Measurements from ENCODE around the gene PPTC7.
"Not testable (repeated sequence)": the region's sequence is repeated elsewhere in the genome, so short reads cannot be mapped to it uniquely, and the experiment has no call there.

Gene PPTC7

DNA sequence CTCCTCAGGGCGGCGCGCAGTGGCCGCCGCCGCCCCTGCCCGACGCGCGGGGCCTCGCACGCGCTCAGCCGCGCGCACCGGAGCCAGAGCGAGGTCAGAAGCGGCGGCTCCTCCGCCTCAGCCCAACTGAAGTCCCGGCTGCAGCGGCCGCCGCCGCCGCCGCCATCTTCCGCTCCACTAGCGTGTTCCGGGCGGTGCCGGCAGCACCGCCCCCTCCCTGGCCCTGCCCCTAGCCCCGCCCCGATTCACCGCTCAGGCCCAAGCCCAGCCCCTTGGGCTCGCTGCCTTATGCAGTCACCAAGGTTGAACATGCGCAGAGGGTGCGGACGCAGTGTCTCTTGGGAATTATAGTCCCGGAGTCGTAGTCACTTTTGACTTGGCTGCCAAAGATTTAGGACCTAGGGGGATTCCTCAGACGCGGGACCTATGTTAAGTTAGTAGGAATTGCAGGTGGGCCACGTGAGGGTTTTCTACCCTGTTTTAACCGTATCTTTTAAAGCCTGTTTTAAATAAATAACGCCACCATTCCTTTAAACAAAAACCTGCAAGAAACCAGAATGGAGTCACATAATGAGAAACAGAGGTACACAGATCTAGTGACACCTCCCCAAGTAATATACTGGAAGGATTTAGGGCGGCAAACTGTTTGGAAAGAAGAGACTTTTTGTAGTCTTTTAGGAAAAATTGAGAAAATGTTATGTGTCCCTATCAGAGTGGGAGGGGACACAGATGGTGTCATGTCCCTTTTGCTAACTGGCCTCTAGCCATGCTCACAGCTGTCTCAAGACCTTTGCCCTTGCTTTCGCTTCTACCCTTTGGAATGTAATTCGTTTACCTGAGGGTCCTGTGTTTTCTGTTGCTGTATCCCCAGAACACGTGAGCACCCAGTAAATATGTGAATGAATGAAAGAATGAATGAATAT is at the start of gene PPTC7:
PPTC7 (minus strand) TSS at position 182 of the 923 bp plus-strand sequence. CDS start 287 bp downstream, outside the sequence.
- DNase-seq (ENCODE audit: low read depth) = peak; percentile 96

DNA sequence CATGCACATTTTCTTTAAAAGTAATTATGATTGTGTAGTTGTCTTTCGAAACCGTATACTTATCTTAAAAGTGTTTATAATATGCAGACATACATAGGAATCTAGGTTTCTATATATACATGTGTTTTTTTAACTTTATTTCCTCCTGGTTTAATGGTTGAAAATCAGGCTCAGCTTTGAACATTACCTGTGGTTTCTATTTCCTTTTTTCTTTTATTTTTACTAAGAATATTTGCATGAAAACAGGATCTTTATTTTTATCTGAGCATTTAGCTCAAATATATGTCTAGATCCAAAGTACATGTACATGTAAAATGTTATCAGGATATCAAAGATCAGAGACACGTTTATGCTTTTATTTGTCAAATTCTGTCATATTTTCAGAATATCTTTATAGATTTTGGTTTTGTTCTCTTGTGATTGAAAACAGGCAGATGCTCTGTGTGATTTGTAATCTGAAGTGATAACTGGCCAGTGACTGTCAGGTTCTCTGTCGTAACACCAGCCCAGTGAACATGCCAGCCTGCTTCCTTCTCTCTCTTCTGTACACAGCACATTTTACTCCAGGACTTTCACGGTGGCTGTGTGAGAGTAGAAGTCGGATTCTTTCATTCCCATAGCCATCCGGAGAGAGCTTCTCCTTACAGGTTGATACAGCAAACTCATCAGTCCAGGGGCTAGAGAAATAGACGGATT is 44.5 kb upstream of the PPTC7 start:
- no peak for DNase-seq (ENCODE audit: low read depth)

DNA sequence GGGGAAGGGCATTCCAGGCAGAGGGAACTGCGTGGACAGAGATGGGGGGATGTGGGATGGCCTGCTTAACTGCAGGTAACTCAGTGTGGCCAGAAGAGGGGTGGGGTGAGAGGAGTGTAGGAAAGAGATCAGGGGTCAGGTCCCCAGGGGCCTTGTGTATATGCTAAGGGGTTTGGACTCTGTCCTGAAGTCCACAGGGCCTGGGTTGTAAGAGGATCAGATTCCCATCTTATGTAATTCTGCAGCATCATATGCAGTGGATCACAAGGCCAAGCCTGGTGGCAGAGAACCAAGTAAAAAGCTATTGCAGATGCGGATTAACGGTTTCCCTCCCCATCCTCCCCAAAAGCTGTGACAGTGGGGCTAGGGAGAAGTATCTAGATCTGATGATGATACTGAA is 39.5 kb upstream of the PPTC7 start:
- DNase-seq (ENCODE audit: low read depth) = peak; percentile 59

DNA sequence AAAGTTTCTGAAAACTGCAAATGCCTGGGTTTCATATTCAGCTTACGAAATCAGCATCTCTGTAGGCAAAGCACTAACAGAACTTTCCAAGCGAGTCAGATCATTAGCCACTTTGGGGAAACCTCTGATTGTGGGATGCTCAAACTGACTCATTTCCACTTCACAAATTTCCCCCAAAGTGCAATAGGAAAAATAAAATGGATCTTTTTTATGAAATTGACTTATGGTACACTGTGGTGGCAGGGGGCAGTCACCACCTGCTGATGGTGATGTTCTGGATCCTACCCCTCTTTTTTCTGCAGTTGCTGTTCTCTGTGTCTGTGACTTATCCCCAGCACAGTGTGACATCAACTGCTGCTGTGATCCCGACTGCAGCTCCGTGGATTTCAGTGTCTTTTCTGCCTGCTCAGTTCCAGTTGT is 36.4 kb upstream of the PPTC7 start:
- DNase-seq (ENCODE audit: low read depth) = no peak

GRCh38 chr12:110616471-110617115 is 33.5 kb upstream of the PPTC7 start:
- DNase-seq (ENCODE audit: low read depth) = no peak

DNA sequence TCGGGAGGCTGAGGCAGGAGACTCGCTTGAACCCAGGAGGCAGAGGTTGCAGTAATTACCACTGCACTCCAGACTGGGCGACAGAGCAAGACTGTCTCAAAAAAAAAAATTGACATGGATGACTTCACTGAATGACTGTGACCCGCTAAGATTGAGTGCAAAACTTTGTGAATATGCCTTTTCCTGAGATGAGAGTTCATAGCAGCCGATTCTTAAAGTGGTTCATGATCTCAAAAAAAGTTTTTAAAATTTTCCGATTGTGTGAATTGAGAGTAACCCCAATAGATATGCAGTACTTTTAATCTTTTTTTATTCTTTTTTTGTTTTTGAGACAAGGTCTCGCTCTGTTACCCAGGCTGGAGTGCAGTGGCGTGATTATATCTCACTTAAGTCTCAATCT is 32.1 kb upstream of the PPTC7 start:
- DNase-seq (ENCODE audit: low read depth) = no peak

DNA sequence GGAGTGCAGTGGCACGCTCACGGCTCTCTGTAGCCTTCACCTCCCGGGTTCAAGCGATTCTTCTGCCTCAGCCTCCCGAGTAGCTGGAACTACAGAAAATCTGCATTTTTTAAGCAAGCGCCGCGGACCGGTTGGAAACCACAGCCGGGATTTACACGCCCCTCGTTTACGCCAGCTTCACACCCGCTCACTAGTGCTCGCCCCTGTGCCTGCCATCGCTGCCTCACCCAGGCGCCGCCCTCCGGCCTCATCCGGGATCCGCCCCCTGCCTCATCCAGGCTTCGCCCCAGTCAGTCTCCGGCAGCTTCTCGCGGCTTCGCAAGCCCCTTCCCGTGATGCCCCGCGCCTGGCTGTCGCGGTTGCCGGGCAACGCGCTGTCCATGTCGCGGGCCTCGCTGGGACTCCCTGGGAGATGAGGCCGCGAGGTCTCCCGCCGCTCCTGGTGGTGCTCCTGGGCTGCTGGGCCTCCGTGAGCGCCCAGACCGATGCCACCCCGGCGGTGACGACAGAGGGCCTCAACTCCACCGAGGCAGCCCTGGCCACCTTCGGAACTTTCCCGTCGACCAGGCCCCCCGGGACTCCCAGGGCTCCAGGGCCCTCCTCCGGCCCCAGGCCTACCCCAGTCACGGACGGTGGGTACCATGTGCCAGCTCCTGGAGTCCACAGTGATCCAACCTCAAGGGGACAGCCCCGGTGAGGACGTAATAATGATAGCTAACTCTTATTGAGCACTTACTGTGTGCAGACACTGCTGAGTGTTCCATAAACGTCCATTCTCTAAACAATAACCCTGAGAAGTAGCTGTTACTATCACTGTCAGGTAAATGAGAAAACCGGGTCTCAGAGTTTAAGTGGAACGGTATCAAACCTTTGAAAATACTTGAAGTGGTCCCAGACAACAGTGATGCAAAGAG is 30.9 kb upstream of the PPTC7 start, which contains the start of gene TCTN1:
TCTN1 (plus strand) TSS at position 359 of the 914 bp plus-strand sequence; CDS start at position 413, 54 bp downstream.
- DNase-seq (ENCODE audit: low read depth) = peak; percentile 88

GRCh38 chr12:110613071-110613770 is 30.1 kb upstream of the PPTC7 start:
- no peak for DNase-seq (ENCODE audit: low read depth)

- no peak for DNase-seq (ENCODE audit: low read depth)
Observed at GRCh38 chr12:110606253-110606611, 23.1 kb upstream of the PPTC7 start.

DNA sequence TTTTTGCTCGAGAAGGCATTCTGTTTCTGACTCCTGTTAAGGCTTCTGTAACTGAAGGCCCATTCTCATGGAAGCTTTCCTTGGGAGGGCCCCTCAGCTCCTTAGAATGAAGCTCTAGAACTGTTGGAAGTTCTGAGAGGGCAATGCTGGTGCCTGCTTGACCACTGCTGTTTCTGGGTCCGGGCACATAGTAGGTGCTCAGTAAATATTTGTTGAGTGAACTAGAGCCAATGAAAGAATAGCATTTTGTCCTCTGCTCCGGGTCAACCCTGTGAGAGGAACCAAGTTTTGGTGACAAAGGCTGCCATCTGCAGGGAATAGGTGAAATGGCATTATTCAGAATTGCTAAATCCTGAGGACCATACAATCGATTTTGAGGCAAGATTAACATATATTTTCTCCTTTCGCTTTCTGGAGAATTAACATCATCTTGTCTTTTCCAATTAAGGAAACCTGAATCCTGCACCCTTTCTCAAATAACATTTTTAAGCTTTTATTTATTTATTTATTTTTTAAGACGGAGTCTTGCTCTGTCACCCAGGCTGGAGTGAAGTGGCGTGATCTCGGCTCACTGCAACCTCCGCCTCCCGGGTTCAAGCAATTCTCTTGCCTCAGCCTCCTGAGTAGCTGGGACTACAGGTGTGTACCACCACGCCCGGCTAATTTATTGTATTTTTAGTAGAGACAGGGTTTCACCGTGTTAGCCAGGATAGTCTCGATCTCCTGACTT is 19.1 kb upstream of the PPTC7 start:
- not testable (repeated sequence) for DNase-seq (ENCODE audit: low read depth)

DNA sequence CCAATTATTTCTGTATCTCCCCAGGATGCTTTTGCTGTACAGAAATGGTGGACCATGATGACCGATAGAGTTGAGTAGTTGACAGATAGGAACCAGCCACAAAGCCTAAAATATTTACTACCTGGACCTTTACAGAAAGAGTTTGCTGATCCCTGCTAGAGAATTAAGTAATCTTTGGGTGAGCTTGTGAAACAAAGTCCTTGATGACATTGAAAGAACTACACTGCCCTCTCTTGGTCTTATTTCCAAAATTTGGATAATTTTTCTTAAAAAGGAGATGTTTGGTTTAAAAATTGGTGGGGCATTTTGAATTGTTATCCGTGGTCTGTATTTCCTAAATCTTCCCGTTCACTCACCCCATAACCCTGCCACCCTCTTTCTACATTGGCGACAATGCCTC is 17.1 kb upstream of the PPTC7 start:
- DNase-seq (ENCODE audit: low read depth) = peak; percentile 44

- no peak for DNase-seq (ENCODE audit: low read depth)
Observed at GRCh38 chr12:110599334-110599733, 16.2 kb upstream of the PPTC7 start.

DNA sequence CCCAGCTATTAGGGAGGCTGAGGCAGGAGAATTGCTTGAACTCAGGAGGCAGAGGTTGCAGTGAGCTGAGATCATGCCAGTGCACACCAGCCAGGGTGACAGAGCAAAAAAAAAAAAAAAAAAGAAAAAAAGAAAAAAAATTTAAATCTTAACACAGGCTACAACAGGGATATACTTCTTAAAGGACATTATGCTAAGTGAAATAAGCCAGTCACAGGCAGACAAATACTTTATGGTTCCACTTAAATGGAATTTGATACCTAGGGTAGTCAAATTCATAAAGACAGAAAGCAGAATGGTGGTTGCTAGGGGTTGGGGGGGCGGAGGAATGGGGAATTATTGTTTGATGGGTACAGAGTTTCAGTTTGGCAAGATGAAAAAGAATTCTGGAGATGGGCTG is 14.8 kb upstream of the PPTC7 start:
- no peak for DNase-seq (ENCODE audit: low read depth)

DNA sequence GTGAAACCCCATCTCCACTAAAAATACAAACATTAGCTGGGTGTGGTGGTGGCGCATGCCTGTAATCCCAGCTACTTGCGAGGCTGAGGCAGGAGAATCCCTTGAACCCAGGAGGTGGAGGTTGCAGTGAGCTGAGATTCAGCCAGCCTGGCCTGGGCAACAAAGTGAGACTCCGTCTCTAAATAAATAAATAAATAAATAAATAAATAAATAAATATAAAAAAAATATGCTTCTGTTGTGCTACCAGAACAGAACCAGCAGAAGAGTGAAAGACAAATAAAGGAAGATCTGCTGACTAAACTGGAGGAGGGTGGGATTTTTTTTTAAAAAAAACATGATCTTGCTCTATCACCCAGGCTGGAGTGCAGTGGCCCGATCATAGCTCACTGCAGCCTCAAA is 9.8 kb upstream of the PPTC7 start:
- not testable (repeated sequence) for DNase-seq (ENCODE audit: low read depth)

DNA sequence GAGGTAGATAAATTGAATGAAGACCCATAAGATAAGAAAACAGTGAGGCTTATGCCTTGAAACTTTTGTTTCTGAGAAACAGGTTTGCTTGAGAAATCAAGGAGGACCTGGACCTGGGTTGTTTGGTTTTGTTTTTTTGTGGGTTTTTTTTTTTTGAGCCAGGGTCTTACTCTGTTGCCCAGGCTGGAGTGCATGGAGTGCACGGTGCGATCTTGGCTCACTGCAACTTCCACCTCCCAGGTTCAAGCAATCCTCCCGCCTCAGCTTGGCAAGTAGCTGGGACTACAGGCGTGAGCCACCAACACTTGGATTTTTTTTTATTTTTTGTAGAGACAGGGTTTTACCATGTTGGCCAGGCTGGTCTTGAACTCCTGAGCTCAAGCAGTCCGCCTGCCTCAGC is 9.0 kb upstream of the PPTC7 start:
- DNase-seq (ENCODE audit: low read depth) = no peak

GRCh38 chr12:110591451-110592051 is 8.4 kb upstream of the PPTC7 start:
- no peak for DNase-seq (ENCODE audit: low read depth)

- DNase-seq (ENCODE audit: low read depth) = peak; percentile 78
Observed at GRCh38 chr12:110590806-110591326, 7.7 kb upstream of the PPTC7 start.

GRCh38 chr12:110590059-110590458 is 6.9 kb upstream of the PPTC7 start:
- DNase-seq (ENCODE audit: low read depth) = no peak

- DNase-seq (ENCODE audit: low read depth) = not testable (repeated sequence)
Observed at GRCh38 chr12:110587102-110587501, 4.0 kb upstream of the PPTC7 start.
